T47D (cell line): Measurements from ENCODE around the gene ZNF143.
"Not testable (repeated sequence)": the region's sequence is repeated elsewhere in the genome, so short reads cannot be mapped to it uniquely, and the experiment has no call there.

Source experiments
- DNase-seq, 2 experiments: peaks; one replicate each; pipeline versions ENCODE4 v3.0.0 to v3.0.0-alpha.2; 2011 to 2012; ENCODE audit warnings: low read depth in 1 of 2, low spot score in 1 of 2
- JUND ChIP-seq: IDR thresholded peaks from 2 replicates; pipeline ENCODE4 v1.6.1; 2012; ENCODE audit warnings: low read depth
- in situ Hi-C: cut with HindIII; loops from 2 replicates; pipeline ENCODE4 v1.10.0; 2016; ENCODE audit warnings: low sequenced_read_pairs, low pct_unique_long_range_greater_than_20kb

Gene ZNF143

DNA sequence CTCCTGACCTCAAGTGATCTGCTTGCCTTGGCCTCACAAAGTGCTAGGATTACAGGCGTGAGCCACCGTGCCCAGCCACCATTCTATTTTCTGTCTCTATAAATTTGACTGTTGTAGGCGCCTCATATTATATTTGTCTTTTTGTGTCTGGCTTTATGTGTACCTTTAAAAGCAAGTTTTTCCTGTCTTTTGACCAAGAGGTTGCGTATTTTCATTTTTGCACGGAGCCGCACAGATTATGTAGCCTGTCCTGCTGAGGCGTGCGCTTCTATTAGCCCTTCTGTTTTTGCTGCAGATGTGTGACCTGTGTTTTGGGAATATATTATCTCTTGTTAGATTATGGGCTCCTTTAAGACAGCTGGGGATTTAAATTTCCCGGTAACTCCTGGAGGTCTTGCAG, 72.2 kb downstream of the ZNF143 start:
- no peak for TF ChIP-seq JUND
- DNase-seq: peak in 1 of 2 experiments; percentile 74
- in situ Hi-C loops: no loop called here

DNA sequence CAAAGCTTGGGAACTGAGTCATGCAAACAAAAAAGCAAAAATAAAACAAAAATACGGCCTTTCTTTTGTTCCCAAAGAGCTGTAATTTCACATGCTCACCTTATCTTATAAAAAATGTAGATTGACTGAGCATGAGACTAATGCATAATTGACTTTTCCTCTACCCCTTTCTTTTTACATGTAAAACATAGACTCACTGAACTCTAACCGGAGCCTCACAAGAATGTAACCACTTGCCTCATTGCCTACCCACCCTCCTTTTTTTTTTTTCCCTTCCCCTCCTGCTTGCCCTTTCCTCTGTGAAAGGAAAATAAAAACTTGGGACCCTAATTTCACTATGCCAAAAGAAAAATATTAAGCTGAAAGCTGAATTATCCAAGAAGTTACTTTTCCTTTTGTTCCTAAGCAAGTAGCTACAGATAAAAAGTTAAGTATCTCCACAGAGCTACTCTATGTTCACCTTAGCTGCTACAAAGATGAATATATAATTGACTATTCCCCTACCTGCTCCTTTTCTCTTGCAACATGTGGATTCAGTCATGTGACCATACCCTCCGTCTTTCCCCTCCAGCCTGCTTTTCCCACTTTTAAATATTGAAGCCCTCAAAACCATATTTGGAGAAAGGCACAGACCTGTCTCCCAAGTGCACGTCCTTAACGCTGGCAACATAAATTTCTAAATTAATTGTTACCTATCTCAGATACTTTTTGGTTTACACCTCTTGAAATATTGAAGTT, 73.1 kb downstream of the ZNF143 start:
- DNase-seq: no peak
- no peak for TF ChIP-seq JUND
- in situ Hi-C loops: no loop called here

DNA sequence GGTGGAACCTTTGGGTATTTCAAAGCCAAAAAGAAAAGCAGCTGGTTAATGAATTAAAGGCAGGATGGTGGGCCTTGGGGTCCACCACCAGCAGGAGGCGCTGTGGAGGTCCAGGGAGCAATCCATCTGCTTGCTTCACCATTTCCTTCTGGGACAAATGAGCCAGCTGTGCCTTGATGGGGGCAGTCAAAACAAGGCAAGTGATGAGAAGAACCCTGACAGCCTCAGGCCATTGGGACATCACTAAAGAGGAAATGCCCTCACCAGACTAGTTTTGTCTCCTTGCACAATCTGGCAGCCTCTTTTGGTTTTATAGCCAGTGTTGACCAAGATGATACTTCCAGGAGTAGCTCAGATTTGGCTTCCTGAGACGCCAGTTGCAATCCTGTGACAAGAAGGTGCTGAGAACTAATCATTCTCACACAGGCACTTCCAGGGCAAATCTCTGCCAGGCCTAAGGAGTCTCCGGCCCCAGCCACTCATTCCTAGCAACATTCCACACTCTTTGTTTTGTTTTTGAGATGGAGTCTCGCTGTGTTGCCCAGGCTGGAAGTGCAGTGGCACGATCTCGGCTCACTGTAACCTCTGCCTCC, 74.5 kb downstream of the ZNF143 start:
- peak in 1 of 2 experiments; percentile 81 for DNase-seq
- no peak for TF ChIP-seq JUND
- in situ Hi-C loops: no loop called here

DNA sequence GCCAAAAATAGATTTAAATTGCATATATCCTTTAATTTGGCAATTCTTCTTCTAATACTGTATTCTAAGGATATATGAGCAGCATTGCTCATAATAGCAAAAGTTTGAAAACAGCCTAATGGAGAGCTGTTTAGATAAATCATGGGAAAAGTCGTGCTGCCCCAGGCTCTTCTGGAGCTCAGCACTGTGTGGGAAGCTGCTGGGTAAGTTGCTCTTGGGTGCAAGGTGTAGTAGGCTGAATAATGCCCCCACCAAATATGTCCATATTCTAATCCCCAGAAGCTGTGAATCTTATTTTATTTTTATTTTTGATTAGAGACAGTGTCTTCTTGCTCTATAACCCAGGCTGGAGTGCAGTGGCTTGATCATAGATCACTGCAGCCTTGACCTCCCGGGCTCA, 77.7 kb downstream of the ZNF143 start:
- no peak for DNase-seq
- in situ Hi-C loops: no loop called here
- TF ChIP-seq JUND: no peak

DNA sequence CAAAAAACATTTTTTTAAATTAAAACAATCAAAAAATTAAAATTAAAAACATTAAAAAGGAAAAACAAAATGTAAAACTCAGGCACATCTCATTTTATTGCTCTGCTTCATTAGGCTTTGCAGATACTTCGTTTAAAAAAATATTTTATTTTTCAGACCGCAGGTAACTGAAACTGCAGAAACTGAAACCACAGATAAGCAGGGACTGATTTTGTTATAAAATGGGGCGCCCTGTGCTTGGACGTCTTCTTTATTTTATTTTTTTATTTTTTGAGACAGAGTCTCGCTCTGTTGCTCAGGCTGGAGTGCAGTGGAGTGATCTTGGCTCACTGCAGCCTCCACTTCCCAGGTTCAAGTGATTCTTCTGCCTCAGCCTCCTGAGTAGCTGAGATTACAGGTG, 88.4 kb downstream of the ZNF143 start:
- DNase-seq, in situ Hi-C loops: not testable (repeated sequence)

DNA sequence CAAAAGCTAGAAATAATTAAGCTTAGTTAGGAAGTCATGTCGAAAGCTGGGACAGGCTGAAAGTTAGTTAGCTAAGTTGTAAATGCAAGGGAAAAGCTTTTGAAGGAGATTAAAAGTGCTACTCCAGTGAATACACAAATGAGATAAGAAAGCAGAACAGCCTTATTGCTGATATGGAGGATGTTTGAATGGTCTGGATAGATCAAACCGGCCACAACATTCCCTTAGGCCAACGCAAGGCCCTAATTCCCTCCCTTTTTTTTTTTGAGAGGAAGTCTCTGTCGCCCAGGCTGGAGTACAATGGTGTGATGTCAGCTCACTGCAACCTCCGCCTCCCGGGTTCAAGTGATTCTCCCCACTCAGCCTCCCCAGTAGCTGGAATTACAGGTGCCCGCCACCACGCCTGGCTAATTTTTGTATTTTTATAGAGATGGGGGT, 89.4 kb downstream of the ZNF143 start:
- in situ Hi-C loops: no loop called here
- DNase-seq: no peak
- TF ChIP-seq JUND: no peak

DNA sequence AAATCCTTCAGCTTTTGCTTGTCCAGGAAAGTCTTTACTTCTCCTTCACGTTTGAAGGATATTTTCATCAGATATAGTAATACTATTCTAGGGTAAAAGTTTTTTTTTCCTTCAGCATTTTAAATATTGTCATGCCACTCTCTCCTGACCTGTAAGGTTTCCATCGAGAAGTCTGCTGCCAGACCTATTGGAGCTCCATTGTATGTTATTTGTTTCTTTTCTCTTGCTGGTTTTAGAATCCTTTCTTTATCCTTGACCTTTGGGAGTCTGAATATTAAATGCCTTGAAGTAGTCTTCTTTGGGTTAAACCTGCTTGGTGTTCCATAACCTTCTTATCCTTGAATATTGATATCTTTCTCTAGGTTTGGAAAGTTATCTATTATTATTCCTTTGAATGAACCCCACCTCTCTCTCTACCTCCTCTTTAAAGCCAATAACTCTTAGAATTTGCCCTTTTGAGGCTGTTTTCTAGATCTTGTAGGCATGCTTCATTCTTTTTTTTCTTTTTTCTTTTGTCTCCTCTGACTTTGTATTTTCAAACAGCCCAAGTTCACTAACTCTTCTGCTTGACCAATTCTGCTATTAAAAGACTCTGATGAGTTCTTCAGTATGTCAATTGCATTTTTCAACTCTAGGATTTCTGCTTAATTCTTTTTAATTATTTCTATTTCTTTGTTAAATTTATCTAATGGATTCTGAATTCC, 100.6 kb downstream of the ZNF143 start:
- in situ Hi-C loops: no loop called here
- DNase-seq: no peak

DNA sequence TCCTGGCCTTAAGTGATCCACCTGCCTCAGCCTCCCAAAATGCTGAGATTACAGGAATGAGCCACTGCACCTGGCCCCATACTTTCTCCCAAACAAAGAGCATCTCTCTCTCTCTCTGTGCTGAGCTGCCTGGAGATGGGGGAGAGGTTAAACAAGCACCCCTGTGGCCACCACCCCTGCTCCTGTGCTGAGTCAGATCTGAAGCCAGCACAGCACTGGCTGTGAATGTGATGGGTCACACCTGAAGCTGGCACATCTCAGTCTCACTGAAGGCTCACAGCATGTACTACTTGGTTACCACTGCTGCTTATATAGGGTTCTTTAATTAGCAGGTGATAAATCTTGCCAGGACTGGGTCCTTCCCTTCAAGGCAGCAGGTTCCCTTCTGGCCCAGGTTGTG, 101.9 kb downstream of the ZNF143 start:
- DNase-seq: no peak
- TF ChIP-seq JUND: no peak
- in situ Hi-C loops: no loop called here

More for the DNA sequence above, 100.6 kb downstream of the ZNF143 start:
- no peak for TF ChIP-seq JUND

DNA sequence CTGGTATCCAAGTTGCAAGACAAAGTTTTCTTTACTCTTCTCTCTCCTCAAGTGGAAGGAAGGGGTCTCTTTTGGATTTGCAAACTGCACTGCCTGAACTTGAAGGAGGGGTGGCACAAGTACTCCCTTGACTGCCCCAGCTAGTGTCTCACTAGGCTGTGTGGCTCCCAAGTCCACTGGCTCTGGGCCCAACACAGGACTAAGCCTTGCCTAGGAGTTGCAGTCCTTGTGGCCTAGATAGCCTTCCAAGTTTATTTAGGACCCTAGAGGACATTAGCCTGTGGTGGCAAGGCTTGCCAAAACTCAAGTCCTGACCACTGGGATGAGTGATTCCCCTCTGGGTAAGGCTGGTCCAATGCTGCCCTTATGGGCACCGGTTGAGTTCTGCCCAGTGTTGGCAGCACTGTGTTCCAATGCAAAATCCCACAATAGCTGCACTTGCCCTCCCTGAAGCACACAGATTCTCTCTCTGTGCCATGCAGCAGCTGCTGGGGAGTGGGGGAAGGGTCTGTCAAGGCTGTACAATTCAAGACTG, 102.5 kb downstream of the ZNF143 start:
- DNase-seq: no peak
- in situ Hi-C loops: no loop called here
- TF ChIP-seq JUND: no peak

DNA sequence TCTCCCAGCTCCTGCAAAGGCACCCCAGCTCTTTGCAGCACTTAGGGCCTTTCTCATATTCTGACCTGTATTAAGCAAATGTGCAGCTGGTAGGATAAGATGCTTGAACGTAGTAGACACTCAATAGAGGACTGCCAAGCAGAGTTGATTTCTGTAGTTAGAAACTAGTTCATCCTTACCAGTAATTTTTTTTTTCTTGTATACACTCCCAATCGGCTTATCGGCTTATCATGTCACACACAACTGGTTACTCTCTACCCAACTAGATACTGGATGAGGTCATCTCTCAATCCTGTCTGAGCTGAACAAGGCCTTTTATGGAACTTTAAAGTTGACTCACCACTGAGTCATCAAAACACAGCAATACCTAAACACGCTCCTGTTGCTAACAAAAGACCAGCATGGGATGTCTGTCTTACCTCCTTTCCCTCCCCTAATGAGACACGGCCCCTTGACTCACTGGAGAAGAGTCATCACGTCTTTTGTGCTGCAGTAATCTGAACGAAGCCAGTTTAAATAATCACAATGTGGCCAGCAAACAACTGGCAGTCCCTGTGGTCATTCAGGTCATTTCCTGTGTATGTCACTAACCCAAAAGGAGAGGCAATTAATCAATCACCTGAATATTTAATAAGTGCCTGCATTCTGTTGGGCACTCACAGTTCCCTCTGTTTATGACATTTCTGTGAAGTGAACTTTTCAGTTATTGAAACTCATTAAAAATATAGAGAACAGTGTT, 105.2 kb downstream of the ZNF143 start:
- in situ Hi-C loops: no loop called here
- DNase-seq: peak in 1 of 2 experiments; percentile 69
- 0 out of 2 replicates have a peak, but pooled peaks have one; percentile 18 for TF ChIP-seq JUND

DNA sequence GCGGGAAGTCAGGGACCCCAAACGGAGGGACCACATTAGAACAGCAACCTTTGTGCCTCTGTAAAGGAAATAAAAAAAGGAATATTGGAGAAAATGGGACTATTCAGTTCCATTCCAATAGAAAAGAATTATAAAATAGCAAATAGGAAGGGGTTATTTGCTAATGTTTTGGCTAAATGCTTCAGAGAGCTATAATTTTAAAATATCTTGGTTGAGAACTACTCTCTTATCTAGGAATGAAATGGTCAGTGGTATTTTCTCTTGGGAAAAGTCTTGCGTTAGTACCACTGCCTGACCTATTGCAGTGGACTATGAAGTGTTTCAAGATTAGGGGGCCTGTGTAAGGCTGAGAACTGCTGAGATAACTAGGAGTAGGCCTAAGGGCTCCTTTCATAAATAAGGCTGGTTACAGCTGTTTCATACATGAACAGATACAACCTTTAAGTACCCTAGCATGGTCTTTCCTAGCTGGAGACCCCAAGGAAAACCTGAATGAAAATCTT, 105.8 kb downstream of the ZNF143 start:
- in situ Hi-C loops: no loop called here
- no peak for DNase-seq
- no peak for TF ChIP-seq JUND

DNA sequence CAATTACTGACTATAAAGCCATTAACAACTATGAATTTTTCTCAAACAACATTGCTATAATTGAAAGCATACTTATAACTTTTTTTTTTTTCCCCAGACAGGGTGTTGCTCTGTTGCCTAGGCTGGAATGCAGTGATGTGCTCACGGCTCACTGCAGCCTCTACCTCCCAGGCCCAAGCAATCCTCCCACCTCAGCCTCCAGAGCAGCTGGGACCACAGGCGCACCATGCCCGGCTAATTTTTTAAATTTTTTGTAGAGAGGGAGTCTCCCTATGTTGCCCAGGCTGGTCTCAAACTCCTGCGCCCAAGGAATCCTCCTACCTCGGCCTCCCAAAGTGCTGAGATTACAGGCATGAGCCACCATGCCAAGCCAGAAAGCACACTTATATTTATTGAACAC, 106.6 kb downstream of the ZNF143 start:
- DNase-seq: no peak
- in situ Hi-C loops: no loop called here
- TF ChIP-seq JUND: no peak
